A204.1 (cell line): ENCODE measurements around the gene ZNF236.
"Not testable (repeated sequence)": the region's sequence is repeated elsewhere in the genome, so short reads cannot be mapped to it uniquely, and the experiment has no call there.

ENCODE experiments used
- FAIRE-seq: peaks from 2 replicates; lab custom pipeline; 2012; peaks lifted over from hg19 to GRCh38; lab: Jason Lieb, UNC

ZNF236 gene

GRCh38 chr18:76908277-76908676 is 85.9 kb downstream of the ZNF236 start:
- FAIRE-seq: no peak

- no peak for FAIRE-seq
Observed at GRCh38 chr18:76909439-76909838, 87.1 kb downstream of the ZNF236 start.

DNA sequence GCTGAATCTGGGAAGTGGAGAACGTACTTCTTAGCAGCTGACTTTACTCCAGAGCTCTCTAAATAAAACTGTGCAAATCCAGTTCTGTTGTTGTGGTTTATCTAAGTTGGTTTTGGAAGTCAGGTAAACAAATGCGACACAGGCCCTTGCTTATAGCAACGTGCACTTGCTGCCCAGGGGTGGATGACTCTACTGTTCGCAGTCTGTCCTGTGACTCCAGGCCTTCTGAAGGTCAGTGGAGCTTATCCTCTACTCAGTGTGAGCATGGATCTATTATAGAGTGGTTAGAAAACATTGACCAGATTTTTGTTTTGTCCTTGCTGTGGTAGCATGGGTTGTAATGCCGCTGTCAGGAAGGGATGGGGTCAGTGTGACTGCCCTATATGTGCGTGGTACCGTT is 89.1 kb downstream of the ZNF236 start:
- FAIRE-seq: no peak

- FAIRE-seq: no peak
Observed at GRCh38 chr18:76913583-76913982, 91.2 kb downstream of the ZNF236 start.

DNA sequence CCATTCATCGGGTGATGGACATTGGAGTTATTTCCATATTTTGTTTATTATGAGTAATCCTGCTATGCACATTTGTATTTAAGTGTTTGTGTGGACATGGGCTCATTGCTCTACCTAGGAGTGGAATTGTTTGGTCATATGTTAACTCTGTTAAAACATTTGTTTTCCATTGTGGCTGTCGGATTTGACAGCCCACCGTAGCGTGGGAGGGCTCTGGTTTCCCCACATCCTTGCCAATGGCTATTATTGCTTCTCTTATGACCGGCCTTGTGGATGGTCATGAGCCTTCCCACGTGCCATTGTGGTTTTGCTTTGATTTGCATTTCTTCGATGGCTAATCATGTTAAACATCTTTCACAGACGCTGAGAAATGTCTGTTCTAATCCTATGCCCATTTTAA is 92.0 kb downstream of the ZNF236 start:
- FAIRE-seq: no peak

- no peak for FAIRE-seq
Observed at GRCh38 chr18:76914796-76915195, 92.4 kb downstream of the ZNF236 start.

GRCh38 chr18:76915456-76915855 is 93.1 kb downstream of the ZNF236 start:
- FAIRE-seq: no peak

GRCh38 chr18:76920974-76921373 is 98.6 kb downstream of the ZNF236 start:
- FAIRE-seq: no peak

DNA sequence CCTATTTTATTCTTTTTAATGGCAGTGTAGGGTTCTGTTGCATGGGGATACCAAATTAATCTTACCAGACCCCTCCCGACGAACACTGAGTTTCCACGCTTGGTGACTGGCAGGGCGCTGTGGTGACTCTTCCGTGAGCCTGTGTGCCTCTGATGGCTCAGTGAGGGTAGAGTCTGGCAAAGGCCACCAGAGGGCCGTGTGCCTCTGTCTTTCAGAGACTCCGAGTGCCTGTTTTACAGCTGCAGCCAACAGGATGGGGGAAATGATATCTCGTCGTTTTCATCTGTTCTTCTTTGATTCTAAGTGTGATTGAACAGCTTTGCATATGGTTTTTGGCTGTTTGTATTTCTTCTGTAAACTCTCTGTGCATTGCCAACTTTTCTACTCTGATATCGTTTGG is 99.8 kb downstream of the ZNF236 start:
- FAIRE-seq: peak; percentile 11

DNA sequence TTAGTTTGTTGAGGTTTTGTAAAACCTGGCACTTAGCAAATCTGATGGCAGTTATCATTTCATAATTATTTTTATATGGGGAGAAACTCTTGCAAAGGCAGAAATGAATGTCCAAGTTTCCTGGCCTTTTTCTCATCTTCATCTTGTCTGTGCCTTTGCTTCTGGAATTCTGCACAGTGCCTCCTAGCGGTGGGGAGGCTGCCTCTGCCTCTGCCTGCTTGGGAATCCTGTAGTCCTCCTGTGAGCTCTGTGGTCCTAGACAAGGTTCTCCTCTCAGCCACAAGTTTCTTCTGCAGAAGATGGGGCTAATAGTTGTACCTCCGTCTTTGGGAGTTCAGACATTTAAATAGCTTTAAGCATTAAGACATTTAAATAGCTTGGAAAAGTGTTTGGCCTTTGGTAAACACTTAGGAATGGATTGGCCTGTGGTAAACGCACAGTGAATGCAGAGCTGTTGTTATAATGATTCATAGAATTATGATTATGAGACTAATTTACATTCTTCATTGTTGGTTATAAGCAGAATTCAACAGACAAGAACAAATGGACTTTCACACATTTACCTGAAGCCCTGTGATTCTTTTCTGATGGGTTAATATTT is 101.2 kb downstream of the ZNF236 start:
- FAIRE-seq: no peak

DNA sequence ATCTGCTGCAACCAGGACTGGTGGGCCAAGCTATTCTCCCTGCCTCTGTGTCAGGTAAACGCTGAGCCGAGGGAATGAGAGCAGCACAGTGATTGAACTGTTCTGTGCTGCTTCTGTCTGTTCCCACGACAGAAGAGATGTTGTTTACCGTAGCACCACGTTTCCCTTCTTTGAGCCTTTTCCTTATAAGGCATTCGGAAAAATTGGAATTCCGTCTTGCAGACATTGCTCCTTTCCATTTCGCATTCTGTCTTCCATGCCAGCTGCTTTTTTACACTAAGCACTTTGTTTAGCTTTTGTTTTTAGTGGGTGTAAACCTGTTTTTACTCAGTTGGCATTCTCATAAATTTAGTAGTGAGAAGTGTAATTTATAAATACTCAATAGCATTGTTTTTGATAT is 103.1 kb downstream of the ZNF236 start:
- FAIRE-seq: no peak

DNA sequence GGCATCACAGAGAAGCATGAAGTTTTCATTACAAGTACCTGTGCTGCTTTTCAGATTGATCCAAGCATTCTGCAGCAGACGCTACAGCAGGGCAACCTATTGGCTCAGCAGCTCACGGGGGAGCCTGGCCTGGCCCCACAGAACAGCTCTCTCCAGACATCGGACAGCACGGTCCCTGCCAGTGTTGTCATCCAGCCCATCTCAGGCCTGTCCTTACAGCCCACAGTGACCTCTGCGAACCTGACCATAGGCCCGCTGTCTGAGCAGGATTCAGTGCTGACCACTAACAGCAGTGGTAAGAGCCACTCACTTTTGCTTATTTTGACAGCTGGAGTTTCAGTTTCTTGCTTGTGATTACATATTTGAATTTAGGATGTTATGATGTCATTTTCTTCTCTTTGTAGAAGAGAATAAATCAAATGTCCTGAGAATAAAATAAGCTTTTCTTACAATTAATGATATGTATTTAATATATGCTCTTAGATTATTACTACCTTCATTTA is 104.9 kb downstream of the ZNF236 start:
- no peak for FAIRE-seq

DNA sequence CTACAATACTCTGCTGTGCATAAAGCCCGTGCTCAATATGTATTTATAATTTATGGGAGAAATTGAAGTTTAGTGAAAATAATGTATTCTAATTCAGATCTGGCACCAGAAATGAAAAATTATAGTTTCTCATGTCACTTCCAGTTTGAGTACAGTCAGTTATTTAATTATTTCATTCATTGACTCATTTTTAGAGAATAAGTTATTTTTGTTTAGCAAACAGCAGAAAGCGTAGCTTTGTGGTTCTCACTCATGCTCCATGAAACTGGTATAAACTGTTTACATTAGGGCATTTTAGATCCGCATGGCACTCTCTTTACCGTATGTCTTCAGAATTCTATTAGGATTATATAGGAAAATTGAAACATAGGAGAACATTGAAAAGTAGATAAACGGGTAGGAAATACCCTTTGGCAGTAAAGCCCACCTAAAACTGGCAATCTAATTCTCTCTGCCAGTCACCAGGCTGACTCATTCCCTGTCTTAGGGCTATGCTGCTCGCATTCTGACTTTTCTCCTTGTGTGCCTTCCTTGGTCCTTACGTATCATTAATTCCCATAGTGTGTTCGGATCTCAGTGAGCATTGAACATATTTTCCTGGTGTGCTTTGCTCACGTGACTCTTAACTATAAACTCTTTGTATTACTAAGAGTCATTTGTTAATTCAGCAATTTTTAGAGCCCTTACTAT is 106.0 kb downstream of the ZNF236 start:
- no peak for FAIRE-seq

DNA sequence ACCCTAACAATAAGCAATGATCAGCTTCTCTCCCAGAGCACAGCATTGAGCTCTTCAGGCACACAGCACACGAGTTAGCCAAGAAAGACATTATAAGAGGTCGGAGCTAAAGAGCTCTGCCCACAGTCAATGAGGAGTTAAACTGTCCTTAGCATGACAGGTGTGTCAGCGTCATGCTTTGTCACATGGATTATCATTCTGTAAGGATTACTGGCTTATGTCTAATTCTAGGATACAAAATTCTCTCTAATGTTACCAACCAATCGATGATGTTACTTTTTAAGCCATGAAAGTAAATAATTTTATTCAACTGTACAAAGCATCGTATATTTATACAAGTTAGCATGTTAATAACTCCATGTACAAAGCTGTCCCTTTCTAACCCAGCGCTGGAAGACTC is 108.8 kb downstream of the ZNF236 start:
- FAIRE-seq: no peak

DNA sequence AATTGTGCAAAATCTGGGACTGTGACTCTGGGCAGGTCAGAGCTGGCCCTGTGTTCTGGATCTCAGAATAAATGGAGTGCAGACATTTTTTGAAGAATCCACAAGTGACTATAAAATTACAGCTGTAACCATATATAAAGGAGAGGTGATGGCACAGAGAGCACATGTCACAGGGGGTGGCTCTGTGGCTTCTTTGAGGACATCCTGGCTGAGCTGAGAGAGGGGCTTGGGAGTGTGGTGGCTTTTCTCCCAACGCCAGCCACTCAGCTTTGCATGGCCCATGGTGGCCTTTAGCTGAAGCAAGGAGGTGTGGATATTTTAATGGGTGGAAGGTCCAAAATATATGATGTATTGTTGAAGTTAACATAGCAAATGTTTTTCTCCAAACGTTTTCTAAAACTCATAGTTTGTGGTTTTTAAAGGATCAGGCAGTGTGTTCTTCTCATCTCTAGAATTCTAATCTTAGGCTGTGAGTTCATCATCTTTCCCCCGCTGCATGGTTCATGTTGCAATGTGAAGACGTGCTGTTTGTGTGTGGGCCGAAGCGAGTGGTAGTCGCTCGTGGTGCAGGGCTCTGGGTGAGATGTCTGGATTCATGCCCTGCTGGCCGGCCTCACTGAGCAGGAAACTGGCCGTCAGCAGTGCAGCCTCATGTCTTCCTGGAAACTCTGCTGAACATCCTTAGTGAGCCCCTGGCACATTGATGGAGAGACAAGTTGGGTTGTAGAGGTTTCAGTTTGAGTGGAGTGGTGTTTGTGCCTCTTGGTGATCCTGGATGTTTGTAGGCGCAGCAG is 109.9 kb downstream of the ZNF236 start:
- FAIRE-seq: no peak

DNA sequence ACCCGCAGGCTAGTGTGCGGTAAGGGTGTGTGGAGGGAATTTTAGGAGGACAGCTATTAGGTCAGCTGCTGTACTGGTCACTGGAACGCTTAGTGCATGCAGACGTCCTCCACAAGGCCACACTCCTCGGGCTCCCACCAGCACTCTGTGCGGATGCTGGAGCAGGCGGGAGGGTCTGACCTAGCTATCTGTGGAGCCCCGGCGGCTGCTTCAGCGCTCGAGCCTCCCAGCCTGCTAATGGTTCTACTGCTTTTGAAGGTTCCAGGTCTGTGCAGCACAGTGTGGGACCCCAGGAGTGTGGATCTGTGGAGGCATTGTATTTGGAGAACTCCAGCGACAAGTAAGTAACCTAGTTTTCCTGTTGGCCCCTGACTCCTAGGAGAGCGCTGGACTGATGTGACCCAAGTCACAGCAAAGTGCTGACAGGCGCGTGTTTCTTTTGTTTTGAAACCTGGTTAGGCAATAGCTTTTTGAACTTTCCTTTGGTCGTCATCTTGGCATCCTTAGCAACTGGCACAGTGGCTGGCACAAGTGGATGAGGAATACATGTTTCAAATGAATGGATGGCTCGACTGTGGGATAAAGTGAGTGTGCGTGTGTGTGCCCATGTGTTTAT is 113.5 kb downstream of the ZNF236 start:
- FAIRE-seq: no peak

- FAIRE-seq: no peak
Observed at GRCh38 chr18:76936877-76937276, 114.5 kb downstream of the ZNF236 start.

DNA sequence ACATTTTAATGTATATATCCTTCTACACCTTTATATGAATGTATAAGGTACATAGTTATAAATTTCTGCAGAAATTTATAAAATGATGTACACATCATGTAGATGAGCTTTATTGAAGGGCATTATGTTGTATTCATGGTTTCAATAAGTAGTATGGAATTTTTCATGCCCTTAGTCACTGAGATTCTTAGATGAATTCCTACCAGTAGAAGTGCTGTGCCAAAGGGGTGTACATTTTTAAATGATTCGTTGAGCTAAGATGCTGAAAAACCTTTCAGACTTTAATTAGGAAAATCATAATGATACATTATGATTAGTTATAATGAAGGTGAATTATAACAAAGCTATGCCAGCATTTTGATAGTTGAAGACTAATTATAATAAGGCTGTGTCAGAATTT is 115.2 kb downstream of the ZNF236 start:
- FAIRE-seq: no peak

GRCh38 chr18:76938619-76939018 is 116.3 kb downstream of the ZNF236 start:
- FAIRE-seq: no peak

DNA sequence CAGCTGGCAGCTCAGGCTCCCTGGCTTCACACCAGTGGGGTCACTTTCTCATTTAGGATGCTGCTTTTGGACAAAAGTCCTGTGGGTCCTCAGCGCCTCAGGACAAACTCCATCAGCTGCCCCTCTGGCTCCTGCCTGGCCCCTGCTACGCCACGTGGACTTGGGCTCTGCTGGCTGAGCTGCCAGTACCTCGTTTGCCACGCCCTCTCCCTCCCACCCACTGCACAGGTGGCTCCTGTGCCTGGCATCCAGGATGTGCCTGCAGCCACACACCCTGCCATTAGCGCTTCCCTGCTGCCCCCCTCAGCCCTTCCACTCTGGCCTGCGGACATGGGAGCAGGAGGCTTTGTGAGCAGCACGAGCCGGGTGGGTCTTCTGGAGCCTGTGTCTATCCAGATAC is 118.9 kb downstream of the ZNF236 start:
- FAIRE-seq: no peak

- FAIRE-seq: no peak
Observed at GRCh38 chr18:76943542-76944339, 121.4 kb downstream of the ZNF236 start.

GRCh38 chr18:76944346-76944745 is 122.0 kb downstream of the ZNF236 start:
- FAIRE-seq: not testable (repeated sequence)
